ENCODE measurements around the gene GALNT15.
A peak's percentile ranks its signal among the peaks of the same experiment; 100 is the strongest.

GALNT15 gene

DNA sequence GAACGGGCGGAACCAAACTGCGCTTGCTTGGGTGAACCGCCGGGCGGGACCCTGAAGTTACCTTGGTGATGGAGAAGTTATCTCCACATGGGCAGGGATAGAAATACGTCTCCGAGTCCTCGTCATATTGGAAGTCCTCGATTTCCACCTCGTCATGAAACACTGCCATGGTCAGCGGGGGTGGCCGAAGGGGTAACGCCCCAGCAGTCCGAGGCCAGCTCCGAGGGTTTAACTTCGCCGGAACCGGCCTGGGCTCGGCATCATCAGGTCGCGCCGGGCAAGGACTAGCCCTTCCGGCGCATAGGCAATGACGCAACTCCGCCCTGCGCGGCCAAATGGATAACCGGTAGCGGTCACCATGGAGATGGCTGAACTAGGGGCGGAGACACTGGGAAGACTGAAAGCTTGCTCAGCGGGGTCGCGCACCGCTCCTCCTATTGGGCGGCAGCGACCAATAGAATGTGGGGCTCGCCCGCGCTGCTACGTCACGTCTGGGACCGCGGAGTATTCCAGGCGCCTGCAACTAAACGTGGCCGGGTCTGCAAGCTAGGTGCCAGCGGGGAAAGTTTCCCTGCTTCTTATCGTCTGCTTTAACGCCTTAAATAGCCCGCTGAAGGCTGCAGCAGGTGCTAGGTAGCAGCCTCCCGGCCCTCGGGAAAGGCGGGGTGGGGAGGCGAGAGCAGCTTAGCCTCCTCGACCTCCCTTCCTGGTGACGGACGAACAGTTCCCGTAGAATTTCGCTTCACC, 90.4 kb downstream of the GALNT15 start, which contains the start of the genes DPH3 and OXNAD1:
DPH3 (minus strand) TSS at position 236 of the 747 bp plus-strand sequence; CDS start at position 169, 67 bp downstream.
OXNAD1 (plus strand) TSS at position 505 of the 747 bp plus-strand sequence. CDS start 5,741 bp downstream, outside the sequence.
- Histone ChIP-seq H3K36me3 (ENCODE audit: insufficient read depth, low read length) (peaks cover 33% of the 10 kb centered on the region; the same call in 1 of the 2 replicates), H3K9ac (ENCODE audit: low read depth, low read length) (peak within 1 kb of the TSS; percentile 75), H3K27ac (ENCODE audit: low read length) (peak within 1 kb of the TSS; percentile 91), H3K27me3 (ENCODE audit: insufficient read depth, low read length, poor library complexity) (no peaks in the 10 kb centered on the region), H4K20me1 (ENCODE audit: insufficient read depth, low read length) (peaks cover 6% of the 10 kb centered on the region; the same call in 1 of the 2 replicates), H3K9me3 (ENCODE audit: insufficient read depth, low read length, severe bottlenecking) (no peaks in the 10 kb centered on the region), H3K79me2 (ENCODE audit: insufficient read depth, low read length) (peaks cover 86% of the 10 kb centered on the region), H3K4me3 (ENCODE audit: low read depth in 1 of 2, low read length in 2 of 2) (peak within 1 kb of the TSS; percentile 81 to 86), H3K4me2 (ENCODE audit: insufficient read depth, low read length) (peak within 1 kb of the TSS; percentile 80), H2AFZ (ENCODE audit: low read depth, low read length) (peak within 1 kb of the TSS; percentile 91), H3K4me1 (ENCODE audit: insufficient read depth, low read length) (peaks cover 52% of the 10 kb centered on the region)
- peak; percentile 99 for DNase-seq
- peak; percentile 98 for ATAC-seq (ENCODE audit: insufficient read depth, low read depth)
- TF ChIP-seq EZH2 (IDR thresholded peaks at IDR 0.05; ENCODE audit: borderline replicate concordance, low read depth, low read length, severe bottlenecking) (no peak), CTCF (IDR thresholded peaks at IDR 0.05; ENCODE audit: borderline replicate concordance, extremely low read depth, low read length, poor library complexity, severe bottlenecking) (no peak)

DNA sequence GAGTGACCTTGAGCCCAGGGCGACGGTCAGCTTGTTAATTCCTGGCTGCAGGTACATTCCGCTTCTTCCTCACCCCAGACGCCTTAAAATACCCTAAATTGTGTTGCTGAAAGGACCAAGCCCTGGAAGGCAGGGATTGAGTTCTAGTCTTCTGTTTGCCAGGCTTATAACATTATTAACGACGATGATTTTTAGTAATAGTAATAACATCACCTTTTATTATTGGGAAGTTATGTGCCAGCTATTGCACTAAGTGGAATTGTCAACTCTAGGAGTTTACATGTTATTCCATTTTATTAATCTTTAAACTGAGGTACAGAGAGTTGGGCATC, 90.9 kb downstream of the GALNT15 start:
- DNase-seq (no peak), ATAC-seq (ENCODE audit: insufficient read depth, low read depth) (no peak)
- H3K36me3 ChIP-seq (ENCODE audit: insufficient read depth, low read length) = peaks cover 35% of the 10 kb centered on the region; the same call in 1 of the 2 replicates
- peak overlapping the region; percentile 91 for H3K27ac ChIP-seq (ENCODE audit: low read length)
- H3K27me3 ChIP-seq (ENCODE audit: insufficient read depth, low read length, poor library complexity) = no peaks in the 10 kb centered on the region
- peaks cover 52% of the 10 kb centered on the region for H3K4me1 ChIP-seq (ENCODE audit: insufficient read depth, low read length)
- peaks cover 6% of the 10 kb centered on the region; the same call in 1 of the 2 replicates for H4K20me1 ChIP-seq (ENCODE audit: insufficient read depth, low read length)
- H3K4me2 ChIP-seq (ENCODE audit: insufficient read depth, low read length) = peak overlapping the region; percentile 79
- H3K79me2 ChIP-seq (ENCODE audit: insufficient read depth, low read length) = peaks cover 86% of the 10 kb centered on the region
- no peaks in the 10 kb centered on the region for H3K9me3 ChIP-seq (ENCODE audit: insufficient read depth, low read length, severe bottlenecking)
- TF ChIP-seq EZH2 (IDR thresholded peaks at IDR 0.05; ENCODE audit: borderline replicate concordance, low read depth, low read length, severe bottlenecking) (no peak), CTCF (IDR thresholded peaks at IDR 0.05; ENCODE audit: borderline replicate concordance, extremely low read depth, low read length, poor library complexity, severe bottlenecking) (no peak)
- H3K9ac ChIP-seq (ENCODE audit: low read depth, low read length) = peak overlapping the region; percentile 75
- H3K4me3 ChIP-seq (ENCODE audit: low read depth in 1 of 2, low read length in 2 of 2) = peak overlapping the region; percentile 81 to 86; a peak in 3 of 4 replicates
- H2AFZ ChIP-seq (ENCODE audit: low read depth, low read length) = peak overlapping the region; percentile 91

GRCh38 chr3:16266714-16267113, 92.2 kb downstream of the GALNT15 start:
- Histone ChIP-seq H3K27me3 (ENCODE audit: insufficient read depth, low read length, poor library complexity) (no peaks in the 10 kb centered on the region), H3K4me2 (ENCODE audit: insufficient read depth, low read length) (peak overlapping the region; percentile 79), H3K9me3 (ENCODE audit: insufficient read depth, low read length, severe bottlenecking) (no peaks in the 10 kb centered on the region), H3K36me3 (ENCODE audit: insufficient read depth, low read length) (peaks cover 34% of the 10 kb centered on the region), H3K79me2 (ENCODE audit: insufficient read depth, low read length) (peaks cover 77% of the 10 kb centered on the region), H3K4me3 (ENCODE audit: low read depth in 1 of 2, low read length in 2 of 2) (peak overlapping the region in 1 of 2 experiments; percentile 81; a peak in 1 of 4 replicates), H2AFZ (ENCODE audit: low read depth, low read length) (no peak overlapping the region), H3K9ac (ENCODE audit: low read depth, low read length) (peak overlapping the region; percentile 75; the same call in 1 of the 2 replicates), H3K27ac (ENCODE audit: low read length) (0 out of 2 replicates have a peak overlapping the region, but pooled peaks have one; percentile 26), H4K20me1 (ENCODE audit: insufficient read depth, low read length) (peaks cover 4% of the 10 kb centered on the region; the same call in 1 of the 2 replicates), H3K4me1 (ENCODE audit: insufficient read depth, low read length) (peaks cover 52% of the 10 kb centered on the region)
- TF ChIP-seq EZH2 (IDR thresholded peaks at IDR 0.05; ENCODE audit: borderline replicate concordance, low read depth, low read length, severe bottlenecking) (no peak), CTCF (IDR thresholded peaks at IDR 0.05; ENCODE audit: borderline replicate concordance, extremely low read depth, low read length, poor library complexity, severe bottlenecking) (no peak)
- no peak for DNase-seq
- no peak for ATAC-seq (ENCODE audit: insufficient read depth, low read depth)
